Dermis lymphatic vessel endothelial cell (primary cell): ENCODE measurements around the gene LSM7. TPM values are rescaled to one million over a fixed set of nuclear protein-coding genes. Genes with fewer than 3 reads are reported as not detected.

Source experiments
- total RNA-seq: library from RNA; depleted of rRNA; stranded (reverse); fragments of >200 nt; gene quantifications from 2 replicates; pipeline ENCODE4 v1.2.1, GENCODE V29; 2014

LSM7 gene
- total RNA-seq = 78.6 and 88.9 TPM in 2 replicates

DNA sequence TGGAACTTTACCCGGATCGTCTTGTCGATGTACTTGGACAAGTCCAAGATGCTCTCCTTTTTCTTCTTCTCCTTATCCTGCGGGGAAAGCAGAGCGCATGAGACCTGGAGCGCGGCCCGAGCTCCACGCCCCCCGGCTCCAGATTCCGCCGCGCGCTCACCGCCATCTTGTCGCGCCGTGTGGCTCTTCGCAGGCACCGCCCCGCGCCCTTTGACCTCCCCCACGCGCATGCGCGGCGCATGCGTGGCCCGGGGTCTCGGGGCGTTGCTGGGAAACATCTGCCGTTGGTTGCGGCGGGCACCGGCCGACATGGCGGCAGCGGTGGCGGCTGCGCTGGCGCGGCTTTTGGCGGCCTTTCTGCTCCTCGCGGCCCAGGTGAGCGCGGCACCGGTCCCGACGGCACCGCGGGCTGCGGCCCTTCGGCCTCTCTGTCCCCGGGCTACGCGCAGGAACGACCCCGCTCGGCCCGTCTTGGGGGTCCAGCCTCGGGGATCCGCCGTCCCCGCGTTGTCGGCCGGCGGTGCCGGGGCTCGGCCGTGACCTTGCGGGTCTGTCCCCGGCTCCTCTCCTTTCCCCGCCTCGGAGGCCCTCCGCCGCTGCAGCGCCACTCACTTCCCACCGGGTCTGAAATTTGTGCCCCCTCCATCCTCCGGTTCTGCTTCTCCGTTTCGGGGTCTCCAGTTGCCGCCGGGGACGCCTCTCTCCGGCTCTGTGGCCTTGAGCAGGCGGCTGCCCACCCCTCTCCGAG lies at the start of gene LSM7, which contains the start of gene SPPL2B:
TSS of gene LSM7 (minus strand) at position 186 of the 748 bp plus-strand sequence. CDS start at position 166, 20 bp downstream.
TSS of gene SPPL2B (plus strand) at position 284 of the 748 bp plus-strand sequence. CDS start at position 310, 26 bp downstream.

DNA sequence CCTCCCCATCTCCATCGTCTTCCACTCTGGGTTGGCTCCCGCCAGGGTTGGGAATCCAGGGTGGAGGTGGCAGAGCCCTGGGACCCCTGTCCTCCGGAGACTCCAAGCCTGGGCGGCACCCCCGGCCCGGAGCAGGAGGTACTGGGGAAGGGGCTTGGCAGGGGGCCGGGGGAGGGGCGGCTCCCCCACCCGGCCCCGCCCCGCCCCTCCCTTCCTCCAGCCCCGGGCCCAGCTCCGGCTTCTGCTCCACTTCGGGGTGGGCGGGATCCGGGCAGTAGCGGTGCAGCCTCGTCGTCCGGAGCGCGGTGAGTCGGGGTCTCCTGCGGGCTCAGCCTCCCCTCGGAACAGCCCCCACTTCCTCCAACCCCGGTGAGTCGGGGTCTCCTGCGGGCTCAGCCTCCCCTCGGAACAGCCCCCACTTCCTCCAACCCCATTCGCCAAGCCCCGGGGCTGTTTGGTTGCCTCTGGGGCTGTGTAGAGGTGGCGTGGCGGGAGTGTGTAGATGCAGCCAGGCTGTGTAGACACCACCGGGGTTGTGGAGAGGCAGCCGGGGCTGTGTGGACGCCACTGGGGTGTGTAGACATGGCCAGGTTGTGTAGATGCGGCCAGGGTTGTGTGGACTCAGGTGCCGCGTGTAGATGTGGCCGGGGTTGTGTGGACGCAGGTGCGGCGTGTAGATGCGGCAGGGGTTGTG lies 31.8 kb upstream of the LSM7 start, which contains the start of gene TMPRSS9:
TSS of gene TMPRSS9 (plus strand) at position 274 of the 694 bp plus-strand sequence. CDS start 29,521 bp downstream, outside the sequence.

GRCh38 chr19:2308114-2308556 lies 20.3 kb downstream of the LSM7 start, which contains the start of gene LINGO3:
Gene LINGO3, minus strand, starts transcription at chr19:2308154. Its CDS starts 16,378 bp downstream, at chr19:2291776.

GRCh38 chr19:2282062-2282861 lies 46.1 kb downstream of the LSM7 start, which contains the start of gene PEAK3:
Gene PEAK3, minus strand, starts transcription at chr19:2282175. Its CDS starts 1,244 bp downstream, at chr19:2280931.

Other genes starting within 250 kb of the LSM7 start
- 14.1 and 20.4 TPM in 2 replicates for gene MOB3A, start 232.3 kb downstream of the LSM7 start, total RNA-seq
- gene IZUMO4, start 231.7 kb downstream of the LSM7 start, total RNA-seq = 0.95 and 1.4 TPM in 2 replicates
- 56.6 and 61.2 TPM in 2 replicates for gene AP3D1, start 177.0 kb downstream of the LSM7 start, total RNA-seq
- 2.2 and 2.8 TPM in 2 replicates for gene DOT1L, start 164.7 kb downstream of the LSM7 start, total RNA-seq
- gene PLEKHJ1, start 92.3 kb downstream of the LSM7 start, total RNA-seq = 62.7 and 69.4 TPM in 2 replicates
- 46.4 and 56.8 TPM in 2 replicates for gene SF3A2, start 91.8 kb downstream of the LSM7 start, total RNA-seq
- 1.3 and 2.0 TPM in 2 replicates for gene AMH, start 79.3 kb downstream of the LSM7 start, total RNA-seq
- gene JSRP1, start 72.2 kb downstream of the LSM7 start, total RNA-seq = 0.43 TPM in 1 of 2 replicates, not detected in the other
- 0.22 and 0.26 TPM in 2 replicates for gene PEAK3, start 46.4 kb downstream of the LSM7 start, total RNA-seq
- not detected in 2 replicates for gene LINGO3, start 20.4 kb downstream of the LSM7 start, total RNA-seq
- gene SPPL2B, start 98 bp upstream of the LSM7 start, total RNA-seq = 18.6 and 25.1 TPM in 2 replicates
- gene TMPRSS9, start 31.7 kb upstream of the LSM7 start, total RNA-seq = under 0.01 TPM in 2 replicates
- gene TIMM13, start 99.0 kb upstream of the LSM7 start, total RNA-seq = 42.1 and 43.8 TPM in 2 replicates
- 36.4 and 36.7 TPM in 2 replicates for gene LMNB2, start 128.4 kb upstream of the LSM7 start, total RNA-seq
- 36.7 and 106 TPM in 2 replicates for gene GADD45B, start 147.5 kb upstream of the LSM7 start, total RNA-seq